H1 (cell line): Measurements from ENCODE around the gene EFR3B. TPM values are rescaled to one million over a fixed set of nuclear protein-coding genes. Genes with fewer than 3 reads are reported as not detected.

Experiments used
- BCL11A ChIP-seq, 2 experiments: IDR thresholded peaks; one replicate each; pipeline ENCODE4 v1.6.1; 2011; ENCODE audit warnings: low read depth in 2 of 2, low read length in 2 of 2, mild to moderate bottlenecking in 2 of 2
- CHD2 ChIP-seq: IDR thresholded peaks from 2 replicates; pipeline ENCODE4 v1.6.1; 2012; ENCODE audit warnings: low read length, improper control_type of control experiment
- CHD7 ChIP-seq: fragments of 300-600 bp; sonication (generic); IDR thresholded peaks from 2 replicates; pipeline ENCODE4 v1.7.1; 2012; ENCODE audit warnings: low read length, moderate library complexity, mild to moderate bottlenecking, inconsistent platforms; ENCODE audit not compliant: insufficient replicate concordance
- HDAC6 ChIP-seq: IDR thresholded peaks from one replicate; pipeline ENCODE4 v1.7.1; 2012; ENCODE audit warnings: low read depth, mild to moderate bottlenecking, inconsistent platforms, low read length, moderate library complexity
- JUN ChIP-seq: IDR thresholded peaks from 2 replicates; pipeline ENCODE4 v1.6.1; 2011; ENCODE audit warnings: low read depth, mild to moderate bottlenecking, improper control_type of control experiment, low read length
- KDM4A ChIP-seq: IDR thresholded peaks from one replicate; pipeline ENCODE4 v1.7.1; 2012; ENCODE audit warnings: low read depth, mild to moderate bottlenecking, moderate library complexity, low read length, inconsistent platforms; ENCODE audit not compliant: severe bottlenecking
- NANOG ChIP-seq: IDR thresholded peaks from 2 replicates; pipeline ENCODE4 v1.6.1; 2011; ENCODE audit warnings: low read length, low read depth, mild to moderate bottlenecking, inconsistent platforms; ENCODE audit not compliant: insufficient read depth, poor library complexity, severe bottlenecking
- RBBP5 ChIP-seq: IDR thresholded peaks from 2 replicates; pipeline ENCODE4 v1.7.1; 2012; ENCODE audit warnings: low read depth, mild to moderate bottlenecking, inconsistent platforms, low read length, moderate library complexity, borderline replicate concordance
- RNF2 ChIP-seq: fragments of 200-900, 300-1000 bp; sonication (generic); IDR thresholded peaks from 2 replicates; pipeline ENCODE4 v1.7.1; 2016; ENCODE audit warnings: borderline replicate concordance, low read depth, mild to moderate bottlenecking, antibody characterized with exemption, low read length; ENCODE audit not compliant: poor library complexity, severe bottlenecking; ENCODE audit errors: missing control alignments
- SP1 ChIP-seq: IDR thresholded peaks from 2 replicates; pipeline ENCODE4 v1.6.1; 2011; ENCODE audit warnings: low read depth, low read length
- SP4 ChIP-seq: IDR thresholded peaks from 2 replicates; pipeline ENCODE4 v1.6.1; 2012; ENCODE audit warnings: low read length, inconsistent platforms
- ZNF274 ChIP-seq: IDR thresholded peaks from 2 replicates; pipeline ENCODE4 v1.7.0; 2012; ENCODE audit warnings: low read length, borderline replicate concordance; ENCODE audit errors: extremely low read depth
- polyA plus RNA-seq, 7 experiments: library from polyadenylated mRNA; depleted of rRNA in 3 of 7; stranded (reverse) in 5 of 7; unstranded in 2 of 7; fragments of >200 nt in 5 of 7; fragments of 200-250 nt in 2 of 7; gene quantifications; 1 replicate in 5 of 7; 2 replicates in 1 of 7; 4 replicates in 1 of 7; pipeline versions ENCODE4 v1.2.1 to v1.2.3, GENCODE V29; 2011 to 2013; ENCODE audit warnings: missing spikeins in 2 of 7, mixed read lengths in 2 of 7
- total RNA-seq: library from RNA; stranded (reverse); fragmentation: NEBNext Ultra II Directional; extraction: Animal tissue kit (Norgen Biotek cat#: 25700); gene quantifications from 2 replicates; pipeline ENCODE4 v1.2.1, GENCODE V29; 2021

EFR3B gene
- total and polyA plus RNA-seq, 2 of the 8 experiments (the other 6 are each of a cell fraction or from before 2014, with no cell fraction given): 3.4 to 9.6 TPM

DNA sequence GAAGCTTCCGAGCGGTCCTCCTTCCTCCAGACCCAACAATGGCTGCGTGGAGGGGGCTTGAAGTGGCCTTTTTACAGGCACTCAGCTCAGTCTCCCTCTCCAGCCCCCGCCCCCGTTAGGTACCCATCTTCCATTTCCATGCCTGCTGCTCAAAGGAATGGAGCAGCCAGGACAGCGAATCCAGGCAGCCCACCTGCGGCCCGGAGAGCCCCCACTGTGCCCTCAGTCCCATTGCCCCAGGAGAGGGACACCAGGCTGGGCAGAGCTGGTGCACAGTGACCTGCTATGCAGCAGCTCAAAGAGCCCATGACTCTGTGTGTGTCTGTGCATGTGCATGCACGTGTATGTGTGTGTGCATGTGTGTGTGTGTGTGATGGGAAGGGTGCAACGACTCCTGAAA, 137.1 kb downstream of the EFR3B start (continued):
- TF ChIP-seq CHD7 (no peak), RBBP5 (no peak), CHD2 (no peak), JUN (no peak), BCL11A (IDR thresholded peaks at IDR 0.05; ENCODE audit: low read depth in 2 of 2, low read length in 2 of 2) (no peak), SP4 (no peak), NANOG (no peak), KDM4A (no peak), SP1 (no peak), HDAC6 (no peak), RNF2 (no peak), ZNF274 (no peak)
